ENCODE results near the gene STRADA.

Gene STRADA

DNA sequence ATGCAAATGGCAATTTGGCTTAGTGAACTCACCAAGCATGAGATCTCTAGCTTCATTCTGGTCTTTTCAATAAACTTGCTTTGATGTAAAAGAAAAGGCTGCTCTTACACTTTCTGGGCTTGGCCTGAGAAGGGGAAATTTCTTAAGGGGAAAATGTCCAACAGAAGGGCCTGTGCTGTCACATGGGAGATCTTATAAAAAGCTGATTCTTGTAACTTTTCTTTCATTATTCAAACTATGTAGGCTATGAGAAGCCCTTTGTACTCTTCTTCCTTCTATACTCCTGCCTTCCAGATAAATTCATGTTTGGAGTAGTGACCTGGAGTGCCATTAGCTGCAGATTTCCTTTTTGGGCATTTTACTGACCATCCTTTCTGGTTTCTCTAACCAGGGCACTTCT, 58.6 kb downstream of the STRADA start:
- no peak for DNase-seq (ENCODE audit: low read depth)

- DNase-seq (ENCODE audit: low read depth), result no peak
Observed at GRCh38 chr17:63682441-63682840, 59.2 kb downstream of the STRADA start.

- no peak for DNase-seq (ENCODE audit: low read depth)
Observed at GRCh38 chr17:63681530-63681929, 60.1 kb downstream of the STRADA start.

GRCh38 chr17:63680700-63681099, 60.9 kb downstream of the STRADA start:
- no peak for DNase-seq (ENCODE audit: low read depth)

- DNase-seq (ENCODE audit: low read depth), result no peak
Observed at GRCh38 chr17:63679214-63679613, 62.4 kb downstream of the STRADA start.

DNA sequence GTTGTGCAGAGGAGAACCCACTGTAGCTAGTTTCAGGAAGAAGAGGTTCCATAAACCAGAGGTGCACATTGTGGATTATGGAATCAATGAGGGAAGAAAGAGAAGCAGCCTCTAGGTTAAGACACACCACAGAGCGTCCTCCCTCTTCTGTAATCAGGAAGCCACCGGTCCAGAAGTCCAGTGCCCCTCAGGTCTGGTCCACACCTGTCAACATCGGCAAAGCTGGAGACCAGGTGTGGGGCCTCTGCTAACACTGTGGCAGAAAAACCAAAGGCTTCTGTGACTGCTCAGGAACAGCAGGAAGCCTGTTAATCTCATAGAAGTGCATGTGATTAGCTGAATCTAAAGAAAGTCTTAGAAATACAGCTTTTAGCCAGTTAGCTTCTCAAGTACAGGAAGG, 65.0 kb downstream of the STRADA start:
- DNase-seq (ENCODE audit: low read depth), result no peak

- DNase-seq (ENCODE audit: low read depth), result peak; percentile 81
Observed at GRCh38 chr17:63675607-63676546, 65.7 kb downstream of the STRADA start.

GRCh38 chr17:63675231-63675606, 66.4 kb downstream of the STRADA start:
- peak; percentile 14 for DNase-seq (ENCODE audit: low read depth)

GRCh38 chr17:63672856-63673255, 68.7 kb downstream of the STRADA start:
- no peak for DNase-seq (ENCODE audit: low read depth)

DNA sequence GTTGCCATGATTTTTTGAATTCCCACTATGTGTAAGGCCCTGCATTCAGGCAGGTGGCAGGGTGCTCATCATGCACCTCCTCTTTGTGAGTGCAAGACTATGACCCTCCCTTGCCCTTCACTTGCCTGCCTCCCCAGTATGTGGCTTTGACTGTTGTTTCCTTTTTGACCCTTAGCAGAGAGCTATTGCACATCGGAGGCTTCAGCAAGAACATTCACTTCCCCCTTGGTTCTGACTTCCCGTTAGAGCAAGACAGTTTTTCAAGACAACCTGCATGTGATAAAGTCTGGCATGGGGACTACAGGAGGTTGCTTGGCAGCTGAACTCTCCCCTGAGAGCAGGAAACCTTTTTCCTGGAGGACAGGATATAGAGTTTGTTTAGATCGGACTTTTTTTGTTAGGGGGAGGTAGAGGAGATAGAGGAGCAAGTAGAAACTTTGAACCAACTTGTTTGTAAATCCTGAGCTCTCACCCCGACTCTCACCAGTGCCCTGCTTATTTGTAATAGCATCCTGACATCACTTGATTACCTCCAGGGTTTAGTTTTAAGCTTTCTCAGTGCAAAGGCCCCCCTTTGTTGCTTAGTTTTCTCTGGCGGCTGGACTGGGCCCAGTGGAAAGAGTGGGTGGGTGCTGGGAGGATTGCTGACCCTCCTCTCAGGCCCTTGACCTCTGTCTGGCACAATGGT, 75.9 kb downstream of the STRADA start:
- no peak for DNase-seq (ENCODE audit: low read depth)

DNA sequence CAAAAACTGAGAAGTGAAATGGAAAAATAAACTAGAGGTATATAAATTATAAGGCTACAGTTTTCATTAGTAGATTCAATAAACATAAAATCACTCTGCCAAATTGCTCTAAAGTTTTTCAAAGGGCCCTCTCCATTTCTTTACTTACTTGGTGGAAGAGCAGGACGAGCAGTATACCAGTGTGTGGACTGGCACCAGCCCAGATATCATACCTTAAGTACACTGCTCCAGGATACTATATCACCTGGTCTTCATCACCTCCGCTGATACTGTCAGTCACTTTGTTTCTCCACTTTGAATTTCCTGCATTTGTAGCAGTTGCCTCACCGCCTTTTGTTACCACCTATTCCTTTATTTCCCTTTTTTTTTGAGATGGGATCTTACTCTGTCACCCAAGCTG, 81.7 kb downstream of the STRADA start:
- no peak for DNase-seq (ENCODE audit: low read depth)

DNA sequence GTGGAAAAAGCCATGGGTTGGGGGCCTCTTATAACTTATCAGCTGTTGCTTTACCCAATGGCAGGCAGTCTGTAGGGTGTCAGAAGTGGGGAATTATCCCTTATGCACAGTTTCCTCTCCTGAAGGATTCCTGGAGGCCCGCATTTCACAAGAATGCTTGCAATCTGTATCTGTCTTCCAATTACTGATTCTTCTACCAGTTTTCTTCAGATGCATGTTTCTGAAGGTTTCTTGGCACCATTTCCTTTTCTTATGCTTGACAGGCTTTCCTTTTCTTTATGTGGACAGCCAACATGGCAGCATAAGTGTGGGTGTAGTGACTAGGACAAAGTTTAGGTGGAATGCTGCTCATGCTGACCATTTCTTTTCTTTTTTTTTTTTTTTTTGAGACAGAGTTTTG, 83.2 kb downstream of the STRADA start:
- DNase-seq (ENCODE audit: low read depth), result no peak

- DNase-seq (ENCODE audit: low read depth), result no peak
Observed at GRCh38 chr17:63657786-63658185, 83.8 kb downstream of the STRADA start.

DNA sequence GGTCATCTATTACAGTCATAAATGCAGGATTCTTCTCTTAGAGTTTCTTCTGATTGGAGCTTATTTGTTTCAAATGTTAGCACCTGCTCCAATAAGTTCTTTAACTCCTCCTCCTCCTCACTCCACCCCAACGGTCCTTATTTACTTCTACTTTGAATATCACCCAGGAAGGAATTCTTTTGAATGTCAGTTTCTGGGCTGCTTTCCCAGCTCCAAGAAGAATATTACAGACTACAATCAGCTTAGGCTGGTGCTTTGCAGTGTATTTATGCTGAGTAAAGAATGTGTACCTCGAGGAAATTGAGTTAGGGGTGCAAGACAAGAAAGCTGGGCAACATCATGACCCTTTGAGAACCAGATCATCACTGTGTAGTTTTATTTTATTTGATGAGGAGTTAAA, 88.5 kb downstream of the STRADA start:
- no peak for DNase-seq (ENCODE audit: low read depth)

Data from ELR (cell line).